HUES64 (cell line): ENCODE measurements around the gene WNT9B.

Source experiments
- H3K27ac ChIP-seq: 2 replicates; pipeline ENCODE4 v1.7.0; 2013; ENCODE audit warnings: low read depth, low read length, inconsistent platforms
- H3K27me3 ChIP-seq: 2 replicates; pipeline ENCODE4 v1.6.1; 2013; ENCODE audit warnings: mild to moderate bottlenecking, low read length; ENCODE audit not compliant: insufficient read depth
- H3K36me3 ChIP-seq: 2 replicates; pipeline ENCODE4 v1.6.1; 2013; ENCODE audit warnings: mild to moderate bottlenecking, low read length; ENCODE audit not compliant: insufficient read depth
- H3K4me1 ChIP-seq: 2 replicates; pipeline ENCODE4 v1.6.1; 2013; ENCODE audit warnings: mild to moderate bottlenecking, low read length, moderate library complexity; ENCODE audit not compliant: insufficient read depth
- H3K4me3 ChIP-seq: 2 replicates; pipeline ENCODE4 v1.5.1; 2013; ENCODE audit warnings: mild to moderate bottlenecking, low read length, moderate library complexity
- H3K9ac ChIP-seq: 2 replicates; pipeline ENCODE4 v1.6.1; 2013; ENCODE audit warnings: mild to moderate bottlenecking, low read depth, low read length
- H3K9me3 ChIP-seq: 2 replicates; pipeline ENCODE4 v1.6.1; 2013; ENCODE audit warnings: low read depth, low read length; ENCODE audit not compliant: insufficient read depth
- WGBS: fragments of 150-250, 120-280 bp; methylation state at CpG from one replicate; pipeline ENCODE4 v1.1.7; 2013; ENCODE audit warnings: missing lambda C conversion rate; 5-methylcytosine and 5-hydroxymethylcytosine counted together

WNT9B gene

DNA sequence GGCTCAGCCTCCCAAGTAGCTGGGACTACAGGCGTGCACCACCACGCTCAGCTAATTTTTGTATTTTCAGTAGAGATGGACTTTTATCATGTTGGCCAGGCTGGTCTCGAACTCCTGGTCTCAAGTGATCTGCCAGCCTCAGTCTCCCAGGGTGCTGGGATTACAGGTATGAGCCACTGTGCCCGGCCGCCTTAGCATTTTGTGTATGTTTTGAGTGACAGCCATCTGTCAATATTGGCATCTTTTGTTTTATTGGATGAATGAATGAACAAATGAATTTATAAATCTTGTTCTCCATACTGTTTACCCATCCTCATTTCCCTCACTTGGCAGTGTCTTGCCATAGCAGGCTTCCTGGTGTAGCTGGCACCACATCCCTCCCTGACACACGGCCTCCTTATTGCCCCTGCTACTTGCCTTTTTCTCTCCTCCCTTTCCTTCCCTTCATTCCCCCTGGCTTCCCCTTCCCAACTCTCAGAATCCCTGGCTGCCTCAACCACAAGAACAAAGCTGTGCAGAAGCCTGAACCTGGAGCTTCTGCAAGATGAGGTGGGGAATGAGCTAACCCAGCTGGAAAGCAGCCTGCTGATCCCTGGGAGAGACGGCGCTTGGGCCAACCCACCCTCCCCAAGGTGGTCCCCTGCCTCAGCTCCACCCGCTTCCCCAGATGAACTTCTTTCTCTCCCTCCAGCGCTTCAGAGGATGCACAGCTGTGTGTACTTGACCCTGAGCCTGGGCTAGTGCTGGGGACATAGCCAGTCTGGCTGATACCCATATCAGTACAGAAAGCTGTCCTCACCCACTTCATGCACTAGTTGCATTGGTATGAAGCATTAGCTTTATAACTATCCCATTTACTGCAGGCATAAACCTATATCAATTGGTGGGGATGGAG lies 34.3 kb downstream of the WNT9B start:
- Histone ChIP-seq H3K9me3 (no peaks in the 10 kb centered on the region), H3K9ac (no peak overlapping the region), H3K27me3 (no peaks in the 10 kb centered on the region), H3K4me1 (no peaks in the 10 kb centered on the region), H3K36me3 (no peaks in the 10 kb centered on the region), H3K27ac (no peak overlapping the region), H3K4me3 (no peak overlapping the region)
- WGBS, result 87% methylated on average over 10 of the region's 10 CpGs

DNA sequence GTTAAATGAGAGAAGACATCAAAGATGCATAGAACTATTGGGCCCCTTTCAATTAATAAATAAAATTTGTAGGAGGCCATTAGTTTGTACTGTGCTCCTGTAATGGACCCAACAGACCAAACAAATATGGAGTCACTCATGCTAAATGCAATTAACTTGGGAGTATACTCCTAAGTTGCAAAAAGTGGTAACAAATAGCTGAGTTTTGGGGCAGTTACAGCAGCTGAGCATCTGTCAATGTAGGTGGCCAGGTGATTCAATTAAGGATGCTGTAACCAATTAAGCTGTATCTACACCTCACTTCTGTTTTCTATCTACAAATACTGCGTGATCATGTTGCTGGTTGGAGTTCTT lies 34.9 kb downstream of the WNT9B start:
- Histone ChIP-seq H3K36me3 (no peaks in the 10 kb centered on the region), H3K9me3 (no peaks in the 10 kb centered on the region), H3K9ac (no peak overlapping the region), H3K27me3 (no peaks in the 10 kb centered on the region), H3K4me1 (no peaks in the 10 kb centered on the region), H3K27ac (no peak overlapping the region), H3K4me3 (no peak overlapping the region)
- WGBS, result no CpG with 5 or more reads among the region's 1 CpG

DNA sequence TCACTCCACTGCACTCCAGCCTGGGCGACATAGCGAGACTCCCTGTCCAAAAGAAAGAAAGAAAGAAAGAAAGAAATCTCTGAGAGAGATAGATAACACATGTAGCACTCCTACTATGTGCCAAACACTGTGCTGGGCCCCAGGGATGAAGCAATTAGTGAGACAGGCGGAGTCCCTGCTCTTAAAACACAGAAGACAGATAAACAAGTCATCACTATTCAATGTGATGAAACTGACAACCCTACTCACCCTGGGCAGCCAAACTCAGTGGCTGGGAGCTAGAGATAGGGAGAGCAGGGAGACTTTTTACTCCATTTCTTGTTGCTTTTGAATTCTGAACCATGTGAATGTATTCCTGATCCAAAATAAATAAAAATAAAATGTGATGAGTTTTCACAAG lies 36.3 kb downstream of the WNT9B start:
- WGBS, result 96% methylated on average over 3 of the region's 3 CpGs
- Histone ChIP-seq H3K4me3 (no peak overlapping the region), H3K27ac (no peak overlapping the region), H3K36me3 (no peaks in the 10 kb centered on the region), H3K9ac (no peak overlapping the region), H3K27me3 (no peaks in the 10 kb centered on the region), H3K9me3 (no peaks in the 10 kb centered on the region), H3K4me1 (no peaks in the 10 kb centered on the region)

DNA sequence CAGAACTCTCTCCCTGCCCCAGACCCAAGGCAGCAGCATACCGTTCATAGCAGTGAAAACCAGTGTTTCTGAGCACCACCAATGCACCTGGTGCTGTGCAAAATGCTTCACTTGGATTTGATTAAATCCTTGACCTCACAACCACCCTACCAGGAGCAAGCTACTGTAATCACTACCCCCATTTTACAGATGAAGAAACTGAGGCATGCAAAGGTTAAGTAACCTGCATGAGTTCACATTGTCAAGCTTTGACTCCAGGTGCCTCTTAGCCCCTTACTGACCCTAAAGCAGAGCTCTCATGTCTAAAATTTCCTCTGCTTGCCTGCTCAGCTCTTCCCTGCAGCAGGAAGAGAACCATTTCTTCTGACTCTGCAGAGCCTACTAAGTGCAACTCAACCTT lies 37.3 kb downstream of the WNT9B start:
- 94% methylated on average over 1 of the region's 1 CpG for WGBS
- Histone ChIP-seq H3K36me3 (no peaks in the 10 kb centered on the region), H3K27ac (no peak overlapping the region), H3K4me1 (no peaks in the 10 kb centered on the region), H3K9ac (no peak overlapping the region), H3K4me3 (no peak overlapping the region), H3K27me3 (no peaks in the 10 kb centered on the region), H3K9me3 (no peaks in the 10 kb centered on the region)

DNA sequence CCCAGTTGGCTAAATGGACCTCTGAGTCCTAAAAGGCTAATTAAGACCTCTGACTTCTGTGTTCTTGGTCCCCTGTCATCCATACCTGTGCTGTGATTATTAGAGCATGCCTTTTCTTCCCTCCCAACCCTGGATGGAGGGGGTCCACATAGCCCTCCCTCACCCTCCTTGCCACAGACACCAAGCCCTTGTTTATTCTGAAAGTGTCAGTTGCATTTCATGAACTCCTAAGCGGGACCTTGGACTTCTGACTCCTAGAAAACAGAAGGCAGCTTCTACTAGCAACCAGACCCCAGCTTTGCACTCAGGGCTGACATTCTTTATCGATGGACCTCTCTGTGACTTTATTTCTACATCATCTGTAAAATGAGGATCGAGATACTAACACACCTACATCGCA lies 38.1 kb downstream of the WNT9B start:
- H3K27ac ChIP-seq, result no peak overlapping the region
- H3K4me3 ChIP-seq, result no peak overlapping the region
- no peaks in the 10 kb centered on the region for H3K9me3 ChIP-seq
- 0 out of 2 replicates have a peak, but pooled peaks cover 4% of the 10 kb centered on the region for H3K4me1 ChIP-seq
- no peaks in the 10 kb centered on the region for H3K36me3 ChIP-seq
- H3K27me3 ChIP-seq, result no peaks in the 10 kb centered on the region
- no peak overlapping the region for H3K9ac ChIP-seq
- WGBS, result 93% methylated on average over 4 of the region's 4 CpGs

DNA sequence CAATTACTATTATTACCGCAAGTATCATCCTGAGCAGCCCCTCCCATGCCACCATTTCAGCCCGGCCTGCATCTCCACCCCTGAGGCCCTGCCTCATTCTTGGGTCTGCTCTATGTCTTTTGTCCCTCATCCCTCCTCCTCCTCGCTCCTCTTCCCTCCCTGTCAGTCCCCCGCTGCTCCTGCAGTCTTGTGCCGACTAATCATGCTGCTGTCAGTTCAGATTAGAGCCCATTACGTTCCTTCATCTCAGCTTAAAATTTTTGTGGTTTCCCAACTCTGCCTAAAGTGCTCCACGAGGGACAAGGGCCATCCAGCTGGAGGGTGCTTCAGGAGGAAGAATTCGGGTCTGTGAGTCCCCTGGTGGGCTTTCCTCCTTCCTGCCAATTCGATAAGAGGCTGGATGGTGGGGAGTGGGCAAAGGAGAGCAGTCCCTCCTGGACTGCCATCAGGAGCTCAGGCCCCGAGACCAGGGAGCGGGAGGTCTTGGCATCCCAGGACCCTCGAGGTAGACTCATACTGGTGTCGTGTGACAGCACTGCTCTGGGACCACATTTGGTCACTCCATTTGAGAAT lies 38.7 kb downstream of the WNT9B start:
- Histone ChIP-seq H3K27me3 (no peaks in the 10 kb centered on the region), H3K9ac (no peak overlapping the region)
- WGBS, result 69% methylated on average over 13 of the region's 13 CpGs

DNA sequence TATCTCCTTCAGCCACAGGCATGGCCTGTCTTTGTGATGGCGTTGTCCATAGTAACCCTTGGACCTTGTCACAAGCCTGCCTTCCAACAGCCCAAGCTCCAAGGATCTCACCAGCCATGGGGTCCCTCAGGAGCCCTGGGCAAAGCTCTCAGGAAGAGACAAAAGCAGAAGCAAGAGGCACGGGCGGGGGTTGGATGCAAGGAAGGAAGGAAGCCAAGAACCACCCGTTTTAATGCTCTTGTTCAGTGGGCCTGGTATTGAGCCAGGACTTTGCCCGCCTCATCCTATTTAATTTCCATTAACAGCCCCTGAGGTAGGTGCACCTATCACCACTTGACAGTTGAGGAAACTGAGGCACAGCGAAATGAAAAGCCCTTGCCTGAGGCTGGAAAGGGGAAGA lies 39.3 kb downstream of the WNT9B start:
- 0 out of 2 replicates have a peak, but pooled peaks cover 9% of the 10 kb centered on the region for H3K4me1 ChIP-seq
- WGBS, result 89% methylated on average over 6 of the region's 6 CpGs

More for the DNA sequence above, 38.7 kb downstream of the WNT9B start:
- H3K4me1 ChIP-seq, result 0 out of 2 replicates have a peak, but pooled peaks cover 9% of the 10 kb centered on the region
- no peak overlapping the region for H3K4me3 ChIP-seq
- no peaks in the 10 kb centered on the region for H3K36me3 ChIP-seq
- H3K9me3 ChIP-seq, result no peaks in the 10 kb centered on the region
- no peak overlapping the region for H3K27ac ChIP-seq

DNA sequence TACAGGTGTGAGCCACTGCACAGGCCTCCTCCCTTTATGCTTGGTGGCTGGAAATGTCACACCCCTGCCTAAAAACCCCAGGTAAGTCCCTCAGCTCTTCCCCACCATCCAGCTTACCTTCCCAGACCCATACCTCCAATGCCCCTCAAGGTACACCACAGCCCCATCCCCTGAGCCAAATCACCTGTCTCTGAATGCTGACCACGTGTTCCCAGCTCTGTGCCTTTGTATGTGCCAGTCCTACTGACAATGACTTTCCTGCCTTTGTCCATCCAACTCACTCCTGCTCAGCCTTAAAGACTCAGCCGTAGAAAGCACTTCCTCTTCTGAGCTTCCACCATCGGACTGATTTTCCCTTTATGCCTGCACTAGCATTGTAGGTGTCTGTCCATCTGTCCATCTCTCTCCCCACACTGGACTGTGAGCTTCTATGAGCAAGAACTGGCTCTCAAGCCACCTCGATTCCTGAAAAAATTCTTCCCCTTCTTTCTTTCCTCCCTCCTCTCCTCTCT lies 40.9 kb downstream of the WNT9B start:
- Histone ChIP-seq H3K27me3 (no peaks in the 10 kb centered on the region), H3K4me3 (no peak overlapping the region), H3K36me3 (no peaks in the 10 kb centered on the region), H3K27ac (no peak overlapping the region), H3K9me3 (no peaks in the 10 kb centered on the region), H3K9ac (no peak overlapping the region), H3K4me1 (0 out of 2 replicates have a peak, but pooled peaks cover 9% of the 10 kb centered on the region)
- 90% methylated on average over 4 of the region's 4 CpGs for WGBS

More for the DNA sequence above, 39.3 kb downstream of the WNT9B start:
- H3K4me3 ChIP-seq, result no peak overlapping the region
- H3K27ac ChIP-seq, result no peak overlapping the region
- H3K27me3 ChIP-seq, result no peaks in the 10 kb centered on the region
- H3K9ac ChIP-seq, result no peak overlapping the region
- H3K9me3 ChIP-seq, result no peaks in the 10 kb centered on the region
- H3K36me3 ChIP-seq, result no peaks in the 10 kb centered on the region

DNA sequence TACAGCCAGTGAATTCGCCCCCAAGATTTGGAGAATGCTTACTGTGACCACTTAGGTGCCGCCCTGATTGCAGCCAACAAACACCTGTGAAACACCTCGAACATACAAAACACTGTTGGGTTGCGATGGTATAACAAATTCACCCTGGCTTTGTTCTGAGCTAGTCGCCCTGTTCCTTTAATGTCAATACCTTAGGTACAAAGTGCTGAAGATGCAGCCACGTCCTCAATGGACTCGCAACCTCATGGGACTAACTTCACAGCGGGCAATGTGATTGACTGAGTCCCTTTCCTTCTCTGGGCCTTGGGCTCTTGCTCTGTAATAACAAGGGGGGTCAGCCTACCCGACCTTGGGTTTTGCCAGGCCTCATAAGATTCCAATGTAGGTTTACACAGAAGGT lies 42.6 kb downstream of the WNT9B start:
- WGBS, result 85% methylated on average over 9 of the region's 9 CpGs
- H3K36me3 ChIP-seq, result no peaks in the 10 kb centered on the region
- H3K27ac ChIP-seq, result no peak overlapping the region
- 0 out of 2 replicates have a peak, but pooled peaks cover 9% of the 10 kb centered on the region for H3K4me1 ChIP-seq
- H3K9me3 ChIP-seq, result peaks cover 4% of the 10 kb centered on the region; the same call in 1 of the 2 replicates
- no peak overlapping the region for H3K4me3 ChIP-seq
- H3K27me3 ChIP-seq, result no peaks in the 10 kb centered on the region
- H3K9ac ChIP-seq, result no peak overlapping the region

DNA sequence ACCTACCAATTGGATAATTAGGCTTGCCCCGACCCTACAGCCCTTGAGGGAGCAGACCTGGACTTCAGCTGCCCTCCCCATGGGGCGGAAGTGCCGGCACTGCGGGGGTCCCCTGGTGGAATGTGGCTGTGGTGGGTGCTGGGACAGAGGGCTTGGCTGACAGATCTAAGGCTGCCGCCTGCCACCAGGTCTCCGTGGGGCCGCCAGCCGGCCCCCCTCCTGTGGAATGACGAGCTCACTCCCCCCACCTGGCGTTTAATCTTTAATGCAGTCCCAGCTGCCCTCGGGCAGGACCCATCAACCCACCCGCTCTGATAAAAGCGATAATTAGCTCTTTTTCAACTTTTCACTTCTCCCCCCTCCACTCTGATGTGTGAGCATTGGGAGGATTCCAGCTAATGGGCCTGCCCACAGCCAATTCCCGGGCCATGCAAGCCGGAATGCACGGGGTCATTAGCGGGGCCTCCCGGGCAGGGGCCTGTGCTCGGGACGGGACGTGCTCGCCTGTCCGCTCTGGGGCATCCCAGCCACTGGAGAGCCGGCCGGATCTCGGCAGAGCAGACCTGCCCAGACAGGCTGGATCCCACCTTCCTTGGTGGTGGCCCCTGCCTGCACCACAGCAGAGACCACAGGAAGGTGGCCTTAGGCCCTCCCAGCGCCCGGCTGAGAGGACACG lies 43.2 kb downstream of the WNT9B start:
- Histone ChIP-seq H3K27me3 (no peaks in the 10 kb centered on the region), H3K9ac (no peak overlapping the region), H3K27ac (no peak overlapping the region), H3K4me3 (no peak overlapping the region), H3K36me3 (no peaks in the 10 kb centered on the region), H3K9me3 (peaks cover 4% of the 10 kb centered on the region; the same call in 1 of the 2 replicates), H3K4me1 (0 out of 2 replicates have a peak, but pooled peaks cover 9% of the 10 kb centered on the region)
- WGBS, result 58% methylated on average over 29 of the region's 29 CpGs

DNA sequence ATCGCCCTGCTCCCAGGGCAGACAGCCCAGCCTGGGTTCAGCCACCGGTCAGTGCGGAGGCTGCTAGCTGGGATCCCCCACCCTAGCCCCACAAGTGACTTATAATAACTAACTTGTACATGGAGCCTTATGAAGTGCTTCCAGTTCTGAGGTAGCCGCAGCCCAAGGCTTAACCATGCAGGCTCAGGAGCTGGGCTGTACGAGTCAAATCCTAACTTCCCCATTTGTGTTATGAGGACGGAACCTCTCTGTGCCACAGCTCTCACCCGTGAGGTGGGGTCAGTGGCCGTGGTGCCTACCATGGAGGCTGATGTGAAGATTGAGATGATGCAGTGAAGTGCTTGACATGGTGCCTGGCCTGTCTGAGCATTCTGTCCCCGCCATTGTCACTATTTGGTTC lies 43.8 kb downstream of the WNT9B start:
- H3K4me3 ChIP-seq, result no peak overlapping the region
- no peak overlapping the region for H3K27ac ChIP-seq
- H3K27me3 ChIP-seq, result no peaks in the 10 kb centered on the region
- H3K36me3 ChIP-seq, result no peaks in the 10 kb centered on the region
- H3K9ac ChIP-seq, result no peak overlapping the region
- WGBS, result 93% methylated on average over 9 of the region's 9 CpGs
- peaks cover 4% of the 10 kb centered on the region; the same call in 1 of the 2 replicates for H3K9me3 ChIP-seq
- H3K4me1 ChIP-seq, result 0 out of 2 replicates have a peak, but pooled peaks cover 9% of the 10 kb centered on the region
